SK-N-MC (cell line): ENCODE results near the gene LLGL1.

Experiments
- EZH2 ChIP-seq: fragments of 200-600 bp; sonication (generic); IDR thresholded peaks from one replicate; pipeline ENCODE4 v1.6.1; 2017; ENCODE audit warnings: antibody characterized with exemption
- FOXP2 ChIP-seq: optimal IDR thresholded peaks from 2 replicates; pipeline ENCODE3; 2011; ENCODE audit warnings: mild to moderate bottlenecking, moderate library complexity; ENCODE audit not compliant: insufficient read depth; ENCODE audit errors: extremely low read length, control extremely low read depth
- POLR2AphosphoS5 ChIP-seq: IDR thresholded peaks from 2 replicates; pipeline ENCODE4 v1.6.1; 2012; ENCODE audit warnings: mild to moderate bottlenecking, low read depth, low read length, borderline replicate concordance

GRCh38 chr17:18256776-18257175, 31.3 kb downstream of the LLGL1 start:
- TF ChIP-seq EZH2 (no peak), FOXP2 (no peak), POLR2AphosphoS5 (no peak)
